Measurements from ENCODE around the gene ABCB6. TPM values are rescaled to one million over a fixed set of nuclear protein-coding genes. Genes with fewer than 3 reads are reported as not detected.

ABCB6 gene
- total and polyA plus RNA-seq, 2 of the 8 experiments (the other 6 are each of a cell fraction or from before 2014, with no cell fraction given): 44.9 to 50.6 TPM

GRCh38 chr2:219168526-219168925, 50.2 kb downstream of the ABCB6 start:
- no peak for FAIRE-seq
- 86% methylated on average over 6 of the region's 6 CpGs; no CpG with 5 or more reads in 1 of the 2 experiments for WGBS, 2 experiments (ENCODE audit: extremely low coverage in 1 of 2, insufficient coverage in 1 of 2, insufficient read length in 1 of 2, insufficient replicate concordance in 2 of 2, low coverage in 1 of 2, low lambda C conversion rate in 2 of 2, missing lambda C conversion rate in 1 of 2)
- Histone ChIP-seq H3K79me2 (ENCODE audit: control insufficient read depth in 1 of 2, insufficient read depth in 2 of 2, low read length in 2 of 2) (no peaks in the 10 kb centered on the region), H2AFZ (ENCODE audit: low read length) (no peak overlapping the region), H3K56ac (replicated peaks; ENCODE audit: insufficient read length, low read depth, low read length) (no peak overlapping the region), H4K20me1 (replicated peaks in 1 of 2; ENCODE audit: control insufficient read depth in 1 of 2, insufficient read depth in 2 of 2, low read length in 2 of 2) (peaks cover 0 to 4% of the 10 kb centered on the region in 2 experiments), H4K8ac (ENCODE audit: extremely low read depth, insufficient read depth, low read length) (peak overlapping the region; percentile 46; the same call in 1 of the 2 replicates), H4K5ac (ENCODE audit: insufficient read length, low read depth, low read length) (no peak overlapping the region), H2BK120ac (replicated peaks; ENCODE audit: low read depth, low read length) (no peak overlapping the region), H3K36me3 (ENCODE audit: control insufficient read depth in 2 of 4, insufficient read depth in 4 of 4, low read length in 3 of 4) (peaks cover 0 to 2% (median 0%) of the 10 kb centered on the region in 4 experiments; a peak in 2 of 8 replicates), H2AK5ac (ENCODE audit: low read depth, low read length) (no peak overlapping the region), H3K27me3 (replicated peaks in 1 of 4; ENCODE audit: control insufficient read depth in 3 of 4, extremely low read depth in 1 of 4, insufficient read depth in 3 of 4, low read length in 3 of 4) (no peaks in the 10 kb centered on the region; a peak in 1 of 7 replicates), H3K79me1 (ENCODE audit: low read depth, low read length) (no peaks in the 10 kb centered on the region; the same call in 1 of the 2 replicates), H3K4me1 (replicated peaks in 1 of 4; ENCODE audit: control insufficient read depth in 3 of 4, insufficient read depth in 4 of 4, low read length in 3 of 4) (no peaks in the 10 kb centered on the region), H3K9ac (replicated peaks in 1 of 4; ENCODE audit: extremely low read depth in 1 of 4, low read depth in 3 of 4, low read length in 3 of 4) (no peak overlapping the region), H3K18ac (ENCODE audit: extremely low read depth, low read length) (no peak overlapping the region), H3K4ac (replicated peaks; ENCODE audit: insufficient read length, low read depth, low read length) (no peak overlapping the region), H4K91ac (replicated peaks; ENCODE audit: insufficient read length, low read length) (no peak overlapping the region), H3K4me3 (ENCODE audit: extremely low read depth in 1 of 4, insufficient read depth in 2 of 4, low read depth in 3 of 4, low read length in 4 of 4) (no peak overlapping the region), H3K9me3 (ENCODE audit: insufficient read depth in 2 of 2, low read depth in 1 of 2, low read length in 1 of 2) (no peaks in the 10 kb centered on the region), H3K14ac (ENCODE audit: insufficient read length) (no peak overlapping the region), H2BK15ac (ENCODE audit: low read length) (no peak overlapping the region), H2BK20ac (ENCODE audit: low read length) (no peak overlapping the region), H3K27ac (ENCODE audit: low read depth, low read length) (no peak overlapping the region), H3K4me2 (ENCODE audit: insufficient read depth in 1 of 2, low read depth in 2 of 2, low read length in 2 of 2) (no peak overlapping the region), H2BK12ac (ENCODE audit: low read depth, low read length) (no peak overlapping the region), H2BK5ac (ENCODE audit: low read depth, low read length) (no peak overlapping the region), H3K23me2 (ENCODE audit: low read depth, low read length) (no peaks in the 10 kb centered on the region), H3K23ac (ENCODE audit: insufficient read length) (no peak overlapping the region)
- POLR2A ChIA-PET (ENCODE audit: partially characterized antibody): no interaction called here
- CTCF ChIA-PET (ENCODE audit: partially characterized antibody): interaction anchor here (0.8 to 1.8 kb wide), 3 partner anchors 9 to 131 kb away, joined by 3 to 4 read pairs (median 4); no protein-coding TSS in a partner anchor
- no peak for TF ChIP-seq CBX5 (IDR thresholded peaks at IDR 0.05; ENCODE audit: low read depth, low read length)
- TF ChIP-seq SUZ12 (IDR thresholded peaks at IDR 0.05; ENCODE audit: low read length): no peak
- TF ChIP-seq ATF2 (IDR thresholded peaks at IDR 0.05; ENCODE audit: low read length): no peak
- no peak for TF ChIP-seq BCL11A (IDR thresholded peaks at IDR 0.05; ENCODE audit: low read depth in 2 of 2, low read length in 2 of 2)
- TF ChIP-seq SIX5 (IDR thresholded peaks at IDR 0.05; ENCODE audit: low read depth, low read length): no peak
- TF ChIP-seq BRCA1 (IDR thresholded peaks at IDR 0.05; ENCODE audit: low read depth, low read length): no peak
- no peak for TF ChIP-seq KDM1A (IDR thresholded peaks at IDR 0.05; ENCODE audit: borderline replicate concordance, low read length)
- no peak for TF ChIP-seq EZH2 (IDR thresholded peaks at IDR 0.05; ENCODE audit: low read depth, low read length, severe bottlenecking)
- no peak for TF ChIP-seq MAFK (IDR thresholded peaks at IDR 0.05; ENCODE audit: low read depth, low read length)
- no peak for DNase-seq (ENCODE audit: low read depth in 1 of 2, low spot score in 2 of 2)

All from H1 (cell line).